Measurements from ENCODE around the gene CEACAM16.

The CEACAM16 gene

DNA sequence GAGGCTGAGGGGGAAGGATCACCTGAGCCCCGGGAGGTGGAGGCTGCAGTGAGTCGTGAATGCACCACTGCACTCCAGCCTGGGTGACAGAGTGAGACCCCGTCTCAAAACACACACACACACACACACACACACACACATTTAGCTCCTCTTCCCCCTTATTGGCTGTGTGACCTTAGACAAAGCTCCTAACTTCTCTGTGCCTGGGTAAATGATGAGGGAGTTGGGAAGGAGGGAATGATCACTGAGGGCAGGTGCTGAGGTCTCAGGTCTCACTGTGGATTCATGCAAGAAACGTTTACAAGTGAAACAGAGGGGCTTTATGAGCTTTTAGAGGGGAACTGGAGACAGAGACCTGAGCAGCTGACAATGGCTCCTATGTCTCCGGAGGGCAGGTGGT lies 32.7 kb downstream of the CEACAM16 start:
- TF ChIP-seq, protein P1, sequence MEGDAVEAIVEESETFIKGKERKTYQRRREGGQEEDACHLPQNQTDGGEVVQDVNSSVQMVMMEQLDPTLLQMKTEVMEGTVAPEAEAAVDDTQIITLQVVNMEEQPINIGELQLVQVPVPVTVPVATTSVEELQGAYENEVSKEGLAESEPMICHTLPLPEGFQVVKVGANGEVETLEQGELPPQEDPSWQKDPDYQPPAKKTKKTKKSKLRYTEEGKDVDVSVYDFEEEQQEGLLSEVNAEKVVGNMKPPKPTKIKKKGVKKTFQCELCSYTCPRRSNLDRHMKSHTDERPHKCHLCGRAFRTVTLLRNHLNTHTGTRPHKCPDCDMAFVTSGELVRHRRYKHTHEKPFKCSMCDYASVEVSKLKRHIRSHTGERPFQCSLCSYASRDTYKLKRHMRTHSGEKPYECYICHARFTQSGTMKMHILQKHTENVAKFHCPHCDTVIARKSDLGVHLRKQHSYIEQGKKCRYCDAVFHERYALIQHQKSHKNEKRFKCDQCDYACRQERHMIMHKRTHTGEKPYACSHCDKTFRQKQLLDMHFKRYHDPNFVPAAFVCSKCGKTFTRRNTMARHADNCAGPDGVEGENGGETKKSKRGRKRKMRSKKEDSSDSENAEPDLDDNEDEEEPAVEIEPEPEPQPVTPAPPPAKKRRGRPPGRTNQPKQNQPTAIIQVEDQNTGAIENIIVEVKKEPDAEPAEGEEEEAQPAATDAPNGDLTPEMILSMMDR (IDR thresholded peaks at IDR 0.05) = no peak
- Histone ChIP-seq H3K4me1 (ENCODE audit: control insufficient read depth in 1 of 2, insufficient read depth in 1 of 2, low read depth in 1 of 2, low read length in 1 of 2) (peaks cover 42 to 53% of the 10 kb centered on the region in 2 experiments), H3K27ac (no peak overlapping the region), H3K9me3 (no peaks in the 10 kb centered on the region), H3K36me3 (no peaks in the 10 kb centered on the region), H3K4me3 (ENCODE audit: low read depth in 1 of 2, low read length in 1 of 2) (no peak overlapping the region), H3K27me3 (no peaks in the 10 kb centered on the region)

DNA sequence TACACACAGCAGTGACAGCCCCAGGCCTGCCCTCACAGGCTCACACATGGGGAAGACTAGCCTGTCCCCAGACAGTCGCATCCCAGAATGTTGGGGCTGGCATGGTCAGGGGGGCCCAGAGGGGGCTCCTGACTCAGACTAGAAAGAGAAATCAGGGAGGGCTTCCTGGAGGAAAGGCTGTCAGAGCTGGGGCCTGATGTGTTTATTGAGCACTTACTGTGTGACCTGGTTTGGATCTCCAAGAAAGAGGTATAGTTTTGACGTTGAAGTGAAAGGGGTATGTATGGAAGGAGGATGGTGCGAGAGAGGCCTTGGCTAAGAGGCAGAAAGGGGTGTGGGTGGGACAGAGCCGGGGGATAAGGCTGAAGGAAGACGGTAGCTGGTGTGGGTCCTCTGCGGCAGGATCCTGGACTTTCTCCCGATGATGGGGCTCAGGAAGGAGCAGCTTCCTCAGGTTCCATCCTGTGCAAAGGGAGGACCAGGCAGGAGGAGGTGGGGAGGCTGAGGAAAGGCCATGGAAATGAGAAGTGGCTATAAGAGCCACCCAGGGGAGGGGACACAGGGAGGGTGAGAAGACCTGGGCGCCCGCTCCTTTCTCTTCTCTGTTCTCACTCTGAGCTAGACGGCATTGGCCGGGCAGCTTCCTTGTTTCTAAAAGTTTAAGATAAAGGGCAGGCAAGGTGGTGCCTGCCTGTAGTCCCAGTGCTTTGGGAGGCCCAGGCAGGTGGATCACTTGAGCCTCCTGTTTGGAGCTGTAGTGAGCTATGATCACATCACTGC lies 33.5 kb downstream of the CEACAM16 start:
- Histone ChIP-seq H3K9me3 (no peaks in the 10 kb centered on the region), H3K4me1 (ENCODE audit: control insufficient read depth in 1 of 2, insufficient read depth in 1 of 2, low read depth in 1 of 2, low read length in 1 of 2) (peaks cover 50 to 53% of the 10 kb centered on the region in 2 experiments), H3K27ac (no peak overlapping the region), H3K4me3 (ENCODE audit: low read depth in 1 of 2, low read length in 1 of 2) (no peak overlapping the region), H3K27me3 (no peaks in the 10 kb centered on the region), H3K36me3 (no peaks in the 10 kb centered on the region)
- TF ChIP-seq, protein P1 (IDR thresholded peaks at IDR 0.05) = no peak

DNA sequence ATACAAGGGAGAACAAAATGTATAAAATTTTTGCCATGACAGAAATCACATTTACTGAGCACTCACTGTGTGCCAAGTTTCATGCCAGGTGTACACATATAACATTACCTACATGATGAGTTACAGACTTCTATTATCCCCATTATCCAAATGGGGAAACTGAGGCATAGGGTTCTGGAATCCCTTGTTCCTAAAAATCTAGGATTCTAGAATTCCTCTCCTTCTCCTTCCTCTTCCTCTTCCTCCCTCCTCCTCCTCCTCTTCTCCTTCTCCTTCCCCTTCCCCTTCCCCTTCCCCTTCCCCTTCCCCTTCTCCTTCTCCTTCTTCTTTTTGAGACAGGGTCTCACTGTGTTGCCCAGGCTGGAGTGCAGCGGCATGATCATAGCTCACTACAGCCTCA lies 35.4 kb downstream of the CEACAM16 start:
- Histone ChIP-seq H3K27me3 (no peaks in the 10 kb centered on the region), H3K27ac (peak overlapping the region; percentile 78), H3K9me3 (no peaks in the 10 kb centered on the region), H3K4me1 (ENCODE audit: control insufficient read depth in 1 of 2, insufficient read depth in 1 of 2, low read depth in 1 of 2, low read length in 1 of 2) (peaks cover 57 to 59% of the 10 kb centered on the region in 2 experiments), H3K4me3 (ENCODE audit: low read depth in 1 of 2, low read length in 1 of 2) (no peak overlapping the region), H3K36me3 (no peaks in the 10 kb centered on the region)
- TF ChIP-seq, protein P1 (IDR thresholded peaks at IDR 0.05) = no peak

DNA sequence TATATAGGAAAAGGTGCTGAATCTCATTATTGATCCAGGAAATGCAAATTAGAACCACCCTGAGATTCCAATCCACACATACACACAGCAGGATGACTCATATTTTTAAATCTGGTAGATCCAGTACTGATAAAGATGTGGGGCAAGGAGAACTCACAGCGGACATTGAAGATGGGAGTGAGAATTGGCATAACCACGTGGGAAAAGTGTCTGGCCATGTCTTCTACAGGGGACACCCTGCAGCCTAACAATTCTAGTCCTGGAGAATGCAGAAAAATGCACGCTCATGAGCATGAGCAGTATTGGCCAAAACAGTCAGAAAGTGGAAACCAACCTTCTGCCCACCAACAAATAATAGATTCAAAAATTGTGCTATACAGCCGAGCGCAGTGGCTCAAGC lies 36.1 kb downstream of the CEACAM16 start:
- Histone ChIP-seq H3K9me3 (no peaks in the 10 kb centered on the region), H3K36me3 (no peaks in the 10 kb centered on the region), H3K4me1 (ENCODE audit: control insufficient read depth in 1 of 2, insufficient read depth in 1 of 2, low read depth in 1 of 2, low read length in 1 of 2) (peaks cover 61 to 62% of the 10 kb centered on the region in 2 experiments), H3K27me3 (no peaks in the 10 kb centered on the region), H3K4me3 (ENCODE audit: low read depth in 1 of 2, low read length in 1 of 2) (no peak overlapping the region), H3K27ac (peak overlapping the region; percentile 78)
- TF ChIP-seq, protein P1 (IDR thresholded peaks at IDR 0.05) = no peak

DNA sequence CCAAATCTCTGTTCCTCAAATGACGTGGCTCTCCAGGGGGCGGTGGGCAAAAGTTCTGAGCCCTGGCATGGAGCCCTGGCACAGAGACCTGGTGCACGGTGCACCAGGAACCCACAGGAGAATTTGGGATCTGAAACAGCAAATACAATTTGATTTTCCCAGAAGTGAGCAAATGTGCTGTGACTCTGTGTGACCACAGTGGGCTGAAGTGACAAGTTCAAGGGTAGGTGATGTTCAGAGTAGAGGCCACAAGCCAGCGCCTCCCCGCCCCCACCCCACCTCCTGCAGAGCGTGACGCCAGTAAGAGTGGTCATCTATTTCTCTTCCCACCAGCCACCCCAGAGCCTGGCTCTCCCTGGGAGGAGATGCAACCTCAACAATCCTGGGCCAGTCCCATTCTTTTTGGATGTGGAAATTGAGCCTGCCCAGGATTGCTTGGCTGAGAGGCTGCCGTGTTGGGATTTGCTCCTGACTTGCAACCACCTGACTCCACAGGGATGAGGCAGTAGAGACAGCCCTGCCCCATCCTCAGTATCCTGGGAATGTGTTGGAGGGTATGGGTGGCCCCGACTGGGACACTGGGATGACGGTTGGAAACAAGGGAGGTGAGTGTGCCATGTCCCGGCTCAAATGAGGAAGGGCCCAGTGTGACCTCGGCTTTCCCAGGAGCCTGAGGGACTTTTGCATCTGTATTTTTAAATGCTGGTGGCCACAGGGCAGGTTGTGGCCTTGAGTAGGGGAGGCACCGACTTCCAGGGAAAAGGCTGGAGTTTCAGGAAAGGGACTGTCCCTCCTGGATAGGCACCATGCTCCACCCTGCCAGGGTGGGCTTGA lies 38.5 kb downstream of the CEACAM16 start:
- Histone ChIP-seq H3K9me3 (no peaks in the 10 kb centered on the region), H3K36me3 (no peaks in the 10 kb centered on the region), H3K27ac (peak overlapping the region; percentile 78), H3K4me3 (ENCODE audit: low read depth in 1 of 2, low read length in 1 of 2) (peak overlapping the region in 1 of 2 experiments; percentile 38), H3K4me1 (ENCODE audit: control insufficient read depth in 1 of 2, insufficient read depth in 1 of 2, low read depth in 1 of 2, low read length in 1 of 2) (peaks cover 84 to 85% of the 10 kb centered on the region in 2 experiments), H3K27me3 (no peaks in the 10 kb centered on the region)
- TF ChIP-seq, protein P1 (IDR thresholded peaks at IDR 0.05) = no peak

Data from neutrophil (primary cell).